Small intestine (tissue), 7 donors: ENCODE results near the gene YIF1B. TPM values are rescaled to one million over a fixed set of nuclear protein-coding genes. Genes with fewer than 3 reads are reported as not detected.

Experiments
- DNase-seq, 2 donors: peaks; one replicate each; pipeline versions ENCODE4 v3.0.0 to v3.0.0-alpha.2; 2013
- FAIRE-seq: peaks from 2 replicates; lab custom pipeline; 2012; peaks lifted over from hg19 to GRCh38; lab: Jason Lieb, UNC
- H3K27ac ChIP-seq, 3 donors: one replicate each; pipeline ENCODE4 v1.5.1; 2013; ENCODE audit warnings: low read length in 2 of 3, mild to moderate bottlenecking in 2 of 3, control low read depth in 1 of 3, inconsistent platforms in 1 of 3, low read depth in 1 of 3, moderate library complexity in 1 of 3
- H3K27me3 ChIP-seq, 3 donors: one replicate each; pipeline ENCODE4 v1.6.1; 2013; ENCODE audit warnings: low read length in 3 of 3, inconsistent platforms in 1 of 3; ENCODE audit not compliant: control insufficient read depth in 3 of 3, insufficient read depth in 3 of 3
- H3K36me3 ChIP-seq, 3 donors: one replicate each; pipeline ENCODE4 v1.6.1; 2013; ENCODE audit warnings: low read length in 3 of 3, inconsistent platforms in 1 of 3, low read depth in 1 of 3, mild to moderate bottlenecking in 1 of 3, moderate library complexity in 1 of 3; ENCODE audit not compliant: control insufficient read depth in 3 of 3, insufficient read depth in 2 of 3
- H3K4me1 ChIP-seq, 3 donors: one replicate each; pipeline ENCODE4 v1.6.1; 2013; ENCODE audit warnings: low read length in 2 of 3, inconsistent platforms in 1 of 3, low read depth in 1 of 3, mild to moderate bottlenecking in 1 of 3, moderate library complexity in 1 of 3; ENCODE audit not compliant: control insufficient read depth in 3 of 3, insufficient read depth in 2 of 3
- H3K4me3 ChIP-seq, 3 donors: one replicate each; pipeline ENCODE4 v1.5.1; 2013; ENCODE audit warnings: low read length in 3 of 3, control low read depth in 1 of 3, inconsistent platforms in 1 of 3, low read depth in 1 of 3, mild to moderate bottlenecking in 1 of 3, moderate library complexity in 1 of 3
- H3K9me3 ChIP-seq, 2 donors: one replicate each; pipeline ENCODE4 v1.6.1; 2013; ENCODE audit warnings: low read depth in 1 of 2, low read length in 1 of 2; ENCODE audit not compliant: control insufficient read depth in 2 of 2, insufficient read depth in 1 of 2
- WGBS, 3 donors: extraction: QIAGEN DNeasy Blood & Tissue Kit; methylation state at CpG; one replicate each; pipeline ENCODE4 v1.1.7; 2013; 5-methylcytosine and 5-hydroxymethylcytosine counted together
- polyA plus RNA-seq, 4 donors: library from polyadenylated mRNA; stranded (reverse) in 3 of 4; unstranded in 1 of 4; fragments of 200-250 nt in 3 of 4; fragments of 120-200 nt in 1 of 4; gene quantifications; one replicate each; pipeline versions ENCODE4 v1.2.1 to v1.2.3, GENCODE V29; 2013
- donor health status: healthy with polysubstance abuse.
- donor health status: control.
- donor health status: control.
- donor health status: Bipolar disorder and iron deficiency.
- donor health status: healthy.

Gene YIF1B
- polyA plus RNA-seq, 4 donors: 13.0 to 73.1 (median 16.6) TPM

DNA sequence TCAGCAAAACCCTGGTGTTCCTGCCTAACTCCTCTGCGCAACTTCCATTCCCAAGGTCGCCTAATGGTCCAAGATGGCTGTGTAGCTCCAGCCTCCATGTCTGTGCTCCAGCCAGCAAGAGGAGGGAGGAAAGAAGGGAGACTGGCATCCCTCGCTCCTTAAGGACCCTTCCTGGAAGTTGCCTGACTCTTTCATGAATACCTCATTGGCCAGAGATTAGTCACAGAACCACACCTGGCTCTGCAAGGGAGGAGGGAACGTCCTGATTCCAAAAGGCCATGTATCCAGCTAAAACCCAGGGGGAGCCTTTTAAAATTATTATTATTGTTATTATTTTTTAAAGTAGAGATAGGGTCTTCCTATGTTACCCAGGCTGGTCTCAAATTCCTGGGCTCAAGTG is 8.7 kb upstream of the YIF1B start:
- DNase-seq: no peak
- H3K4me3 ChIP-seq: no peak overlapping the region
- peaks cover 3 to 21% (median 11%) of the 10 kb centered on the region in 3 donors for H3K36me3 ChIP-seq
- H3K4me1 ChIP-seq: peaks cover 0 to 6% (median 0%) of the 10 kb centered on the region in 3 donors
- FAIRE-seq: no peak
- no peak overlapping the region for H3K27ac ChIP-seq
- H3K27me3 ChIP-seq: peaks cover 0 to 17% (median 0%) of the 10 kb centered on the region in 3 donors
- H3K9me3 ChIP-seq: no peaks in the 10 kb centered on the region
- 80 to 87% (median 84%) methylated on average over 4 of the region's 4 CpGs for WGBS, 3 donors

DNA sequence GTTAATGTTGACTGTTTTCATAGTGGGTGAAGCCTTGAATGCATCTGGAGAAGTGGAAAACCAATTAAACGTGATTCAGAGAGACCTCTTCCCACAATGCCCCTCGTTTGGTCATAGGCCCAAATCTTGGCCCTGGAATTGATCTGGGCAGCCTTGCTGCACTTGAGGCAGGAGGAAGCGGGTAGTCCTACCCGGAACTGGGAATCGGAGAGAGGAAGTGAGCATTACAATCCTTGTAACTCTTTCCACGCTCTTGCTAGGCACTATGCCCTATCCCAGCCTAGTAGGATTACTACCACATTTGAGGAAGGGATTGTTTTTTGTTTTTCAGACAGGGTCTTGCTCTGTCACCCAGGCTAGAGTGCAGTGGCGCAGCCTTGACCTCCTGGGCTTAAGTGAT is 7.5 kb upstream of the YIF1B start:
- 72 to 85% (median 83%) methylated on average over 7 of the region's 7 CpGs for WGBS, 3 donors
- H3K9me3 ChIP-seq: no peaks in the 10 kb centered on the region
- peaks cover 0 to 28% (median 0%) of the 10 kb centered on the region in 3 donors for H3K27me3 ChIP-seq
- H3K4me3 ChIP-seq: no peak overlapping the region
- peaks cover 0 to 10% (median 3%) of the 10 kb centered on the region in 3 donors for H3K4me1 ChIP-seq
- DNase-seq: no peak
- no peak overlapping the region for H3K27ac ChIP-seq
- peaks cover 3 to 21% (median 11%) of the 10 kb centered on the region in 3 donors for H3K36me3 ChIP-seq
- FAIRE-seq: no peak

DNA sequence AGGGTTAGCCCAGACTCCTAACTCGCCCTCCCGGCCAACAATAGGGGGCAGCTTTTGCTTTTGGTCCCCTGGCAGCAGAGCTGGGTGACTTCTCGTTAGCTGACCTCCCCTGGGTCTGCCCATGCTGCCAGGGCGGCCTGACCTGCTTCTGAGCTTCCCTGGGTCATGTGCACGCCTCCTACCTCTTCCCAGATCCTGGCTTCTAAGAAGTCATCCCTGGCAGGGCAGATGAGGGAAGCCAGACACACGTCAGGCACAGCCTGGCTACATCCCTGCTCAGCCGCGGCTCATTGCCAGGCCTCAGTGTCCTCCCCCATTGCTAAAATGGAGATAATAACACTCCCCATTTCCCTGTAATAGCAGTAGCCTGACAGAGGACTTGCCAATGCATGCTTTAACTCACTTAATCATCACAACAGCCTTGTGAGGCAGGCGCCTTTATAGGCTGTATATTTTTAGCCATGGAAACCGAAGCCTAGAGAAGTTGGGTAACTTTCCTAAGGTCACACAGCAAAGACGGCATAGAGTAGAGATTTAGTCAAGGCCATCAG is 6.0 kb upstream of the YIF1B start:
- WGBS, 3 donors: 69 to 79% (median 75%) methylated on average over 11 of the region's 11 CpGs
- no peak overlapping the region for H3K4me3 ChIP-seq

DNA sequence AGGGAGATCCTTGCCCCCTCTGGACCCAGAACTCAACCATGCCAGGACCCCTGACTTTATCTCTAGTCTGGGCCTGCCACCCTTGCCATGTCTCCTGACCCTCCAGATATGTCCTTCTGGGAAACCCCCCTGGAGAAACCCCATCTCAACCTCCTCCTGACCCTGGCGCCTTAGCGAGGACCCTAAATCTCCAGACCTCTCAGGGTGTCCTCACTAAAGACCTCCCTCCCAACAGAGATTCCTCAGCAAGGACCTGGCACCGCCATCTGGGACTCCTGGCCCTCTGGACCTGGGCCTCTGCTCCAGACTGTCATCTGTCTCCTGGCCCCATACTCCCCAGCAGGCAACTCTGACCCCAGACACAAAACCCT is 5.2 kb upstream of the YIF1B start:
- Histone ChIP-seq H3K9me3 (no peaks in the 10 kb centered on the region), H3K4me3 (peak overlapping the region in 1 of 3 donors; percentile 44), H3K36me3 (peaks cover 0 to 5% (median 4%) of the 10 kb centered on the region in 3 donors), H3K27me3 (peaks cover 0 to 30% (median 0%) of the 10 kb centered on the region in 3 donors), H3K27ac (peak overlapping the region in 1 of 3 donors; percentile 6), H3K4me1 (peaks cover 3 to 14% (median 3%) of the 10 kb centered on the region in 3 donors)
- WGBS, 3 donors: 95 to 100% (median 98%) methylated on average over 3 of the region's 3 CpGs
- DNase-seq: no peak
- no peak for FAIRE-seq

More for the DNA sequence above, 6.0 kb upstream of the YIF1B start:
- Histone ChIP-seq H3K4me1 (peaks cover 0 to 10% (median 3%) of the 10 kb centered on the region in 3 donors), H3K36me3 (peaks cover under 1 to 8% (median 5%) of the 10 kb centered on the region in 3 donors), H3K27ac (no peak overlapping the region), H3K27me3 (peaks cover 0 to 30% (median 0%) of the 10 kb centered on the region in 3 donors), H3K9me3 (no peaks in the 10 kb centered on the region)
- DNase-seq: no peak
- no peak for FAIRE-seq

DNA sequence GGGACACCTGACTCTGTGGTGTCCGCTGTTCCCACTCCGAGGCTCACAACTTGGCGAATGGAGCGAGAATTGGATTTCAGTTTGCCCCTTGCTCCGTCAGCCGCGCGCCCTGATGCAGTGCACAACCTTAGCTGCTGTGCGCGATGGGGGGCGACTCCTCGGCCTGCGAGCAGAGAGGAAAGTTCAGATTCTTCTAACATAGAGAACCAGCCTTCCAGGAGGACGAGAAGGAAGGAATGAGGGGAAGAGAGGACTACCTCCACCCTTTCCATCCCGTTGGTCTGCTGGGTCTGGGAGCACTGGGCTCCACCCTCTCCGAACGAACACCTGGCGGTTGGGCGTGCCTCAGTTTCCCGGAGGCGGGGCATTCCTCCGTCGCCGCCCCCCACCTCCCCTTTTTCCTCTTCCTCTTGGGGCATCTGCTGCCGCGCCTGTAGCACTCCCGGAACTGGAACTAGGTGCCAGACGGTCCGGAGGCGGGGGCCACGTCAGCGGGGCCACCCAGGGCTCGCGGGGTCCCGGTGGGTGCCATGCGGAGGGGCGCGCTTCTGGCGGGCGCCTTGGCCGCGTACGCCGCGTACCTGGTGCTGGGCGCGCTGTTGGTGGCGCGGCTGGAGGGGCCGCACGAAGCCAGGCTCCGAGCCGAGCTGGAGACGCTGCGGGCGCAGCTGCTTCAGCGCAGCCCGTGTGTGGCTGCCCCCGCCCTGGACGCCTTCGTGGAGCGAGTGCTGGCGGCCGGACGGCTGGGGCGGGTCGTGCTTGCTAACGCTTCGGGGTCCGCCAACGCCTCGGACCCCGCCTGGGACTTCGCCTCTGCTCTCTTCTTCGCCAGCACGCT is 3.9 kb upstream of the YIF1B start, which contains the start of gene KCNK6:
Gene KCNK6, plus strand, starts transcription at position 425 of the 838 bp plus-strand sequence. Its CDS starts 106 bp downstream, at position 531.
- peaks cover 3 to 20% (median 6%) of the 10 kb centered on the region in 3 donors for H3K4me1 ChIP-seq
- peak; percentile 65 to 77 for DNase-seq
- no peak for FAIRE-seq
- H3K9me3 ChIP-seq: no peaks in the 10 kb centered on the region
- peak within 1 kb of the TSS in 2 of 3 donors; percentile 5 to 65 for H3K27ac ChIP-seq
- H3K4me3 ChIP-seq: peak within 1 kb of the TSS; percentile 44 to 75 (median 69)
- H3K36me3 ChIP-seq: peaks cover 0 to 5% (median 0%) of the 10 kb centered on the region in 3 donors
- WGBS, 3 donors: 2 to 4% (median 4%) methylated on average over 57 to 76 of the region's 76 CpGs
- peaks cover 0 to 30% (median 0%) of the 10 kb centered on the region in 3 donors for H3K27me3 ChIP-seq

DNA sequence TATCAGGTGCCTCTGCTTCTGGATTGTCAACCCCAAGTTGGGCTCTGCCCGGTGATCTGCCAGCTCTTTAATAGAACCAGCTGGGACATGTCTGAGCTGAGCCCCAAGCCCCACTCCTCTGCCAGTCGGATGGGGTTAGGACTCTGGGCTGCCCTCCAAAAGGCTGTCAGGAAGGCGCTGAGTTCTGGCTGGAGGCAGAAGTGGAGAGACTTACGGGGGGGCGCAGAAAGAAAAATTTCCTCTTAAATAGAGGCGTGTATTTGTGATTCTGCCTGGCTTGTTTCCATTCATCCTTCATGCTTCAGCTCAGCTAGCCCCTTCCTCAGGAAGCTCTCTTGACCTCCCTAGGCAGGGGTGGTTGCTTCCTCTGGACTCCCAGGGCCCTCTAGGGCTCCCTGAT is 2.9 kb upstream of the YIF1B start:
- Histone ChIP-seq H3K36me3 (no peaks in the 10 kb centered on the region), H3K4me3 (no peak overlapping the region), H3K9me3 (no peaks in the 10 kb centered on the region), H3K27ac (no peak overlapping the region), H3K27me3 (peaks cover 0 to 30% (median 0%) of the 10 kb centered on the region in 3 donors), H3K4me1 (peaks cover 3 to 20% (median 6%) of the 10 kb centered on the region in 3 donors)
- 64 to 69% (median 66%) methylated on average over 6 of the region's 6 CpGs for WGBS, 3 donors
- FAIRE-seq (no peak), DNase-seq (no peak)

DNA sequence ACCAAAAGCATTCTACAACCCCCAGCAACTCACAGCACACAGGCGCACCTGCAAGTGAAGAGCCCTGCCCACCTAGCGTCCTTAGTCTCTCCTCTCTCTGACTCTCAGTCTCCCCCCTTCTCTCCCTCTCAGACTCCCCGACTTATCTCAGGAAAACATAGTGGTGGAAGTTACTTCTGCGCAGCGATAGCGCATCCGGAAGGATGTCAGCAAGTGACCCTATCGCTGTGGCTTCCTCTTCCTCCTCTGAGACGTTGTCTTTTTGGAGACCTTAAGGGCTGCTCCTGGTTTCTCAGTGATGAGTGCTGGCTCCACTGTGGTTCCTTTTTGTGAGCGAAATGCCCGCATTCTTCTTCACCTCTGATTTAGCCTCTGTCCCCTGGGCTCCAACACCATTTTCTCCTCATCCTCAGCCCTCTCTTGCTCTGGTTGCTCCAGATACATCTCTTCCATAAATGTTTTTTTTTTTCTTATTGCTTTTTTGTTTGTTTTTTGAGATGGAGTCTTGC is 1.4 kb upstream of the YIF1B start:
- FAIRE-seq (no peak), DNase-seq (no peak)
- 52 to 82% (median 57%) methylated on average over 11 of the region's 11 CpGs for WGBS, 3 donors
- peaks cover 0 to 30% (median 0%) of the 10 kb centered on the region in 3 donors for H3K27me3 ChIP-seq
- peaks cover 3 to 20% (median 6%) of the 10 kb centered on the region in 3 donors for H3K4me1 ChIP-seq
- no peaks in the 10 kb centered on the region for H3K9me3 ChIP-seq
- peak overlapping the region in 1 of 3 donors; percentile 81 for H3K27ac ChIP-seq
- H3K4me3 ChIP-seq: no peak overlapping the region
- no peaks in the 10 kb centered on the region for H3K36me3 ChIP-seq

DNA sequence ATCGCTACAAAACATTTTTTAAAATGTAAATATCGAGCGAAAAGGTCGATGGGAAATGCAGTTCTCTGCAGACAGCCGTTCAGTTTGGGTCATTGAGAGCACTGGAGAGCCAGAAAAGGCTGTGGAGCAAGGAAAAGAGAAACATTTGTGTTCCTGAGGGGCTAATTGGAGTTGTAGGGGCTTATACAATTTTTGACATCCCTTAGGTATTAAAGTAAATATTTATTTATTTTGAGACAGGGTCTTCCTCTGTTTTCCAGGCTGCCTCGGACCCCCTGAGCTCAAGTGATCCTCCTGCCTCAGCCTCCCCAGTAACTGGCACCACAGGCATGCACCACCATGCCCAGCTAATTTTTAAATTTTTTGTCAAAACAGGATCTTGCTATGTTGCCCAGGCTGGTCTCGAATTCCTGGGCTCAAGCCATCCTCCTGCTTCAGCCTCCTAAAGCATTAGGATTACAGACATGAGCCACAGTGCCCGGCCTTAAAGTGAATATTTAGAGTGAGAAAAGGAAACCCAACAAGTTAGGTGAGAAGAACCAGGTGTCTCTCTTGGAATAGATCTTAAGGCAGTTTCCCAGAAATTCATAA is 825 bp upstream of the YIF1B start:
- 27 to 30% (median 29%) methylated on average over 8 of the region's 8 CpGs for WGBS, 3 donors
- DNase-seq (no peak), FAIRE-seq (no peak)
- H3K27me3 ChIP-seq: peaks cover 0 to 30% (median 0%) of the 10 kb centered on the region in 3 donors
- no peaks in the 10 kb centered on the region for H3K9me3 ChIP-seq
- peaks cover 0 to under 1% (median 0%) of the 10 kb centered on the region in 3 donors for H3K36me3 ChIP-seq
- peaks cover 3 to 20% (median 6%) of the 10 kb centered on the region in 3 donors for H3K4me1 ChIP-seq
- peak overlapping the region; percentile 56 to 93 (median 76) for H3K27ac ChIP-seq
- peak overlapping the region in 2 of 3 donors; percentile 45 to 54 for H3K4me3 ChIP-seq
